ENCODE measurements around the gene HNRNPDL.

Gene HNRNPDL

GRCh38 chr4:82429728-82430192 lies 502 bp downstream of the HNRNPDL start:
- Histone ChIP-seq H3K4me1 (ENCODE audit: control insufficient read depth, insufficient read depth, low read length) (no peaks in the 10 kb centered on the region), H3K9me3 (ENCODE audit: control insufficient read depth, insufficient read depth, low read depth, low read length) (no peaks in the 10 kb centered on the region), H3K36me3 (ENCODE audit: control insufficient read depth in 2 of 2, insufficient read depth in 1 of 2, low read length in 2 of 2) (peaks cover 9 to 47% of the 10 kb centered on the region in 2 experiments), H3K4me3 (ENCODE audit: low read depth, low read length) (peak overlapping the region; percentile 77), H3K27ac (ENCODE audit: extremely low read depth, low read depth, low read length) (peak overlapping the region; percentile 98)
- ChIA-PET CTCF (interaction anchor here (0.5 to 1.5 kb wide), 8 partner anchors 9 to 325 kb away, joined by 3 to 9 read pairs (median 6); no protein-coding TSS in a partner anchor), POLR2A (interaction anchor here (0.7 to 3.2 kb wide), 26 partner anchors 8 to 1026 kb away, joined by 3 to 54 read pairs (median 4); partner anchors contain the start of genes COPS4, COQ2, HELQ and HNRNPD)
- no peak for TF ChIP-seq ZNF449 (tag by site-specific recombination; IDR thresholded peaks at IDR 0.05)
- peak; percentile 6; the same call in 1 of the 2 replicates for TF ChIP-seq FEZF1 (tag by site-specific recombination; IDR thresholded peaks at IDR 0.05)
- no peak for TF ChIP-seq ZNF792 (tag by site-specific recombination; IDR thresholded peaks at IDR 0.05)
- TF ChIP-seq ZNF777 (tag by site-specific recombination; IDR thresholded peaks at IDR 0.05; ENCODE audit: borderline replicate concordance), result no peak
- TF ChIP-seq PRDM1 (tag by site-specific recombination; IDR thresholded peaks at IDR 0.05), result no peak
- TF ChIP-seq ZNF585B (tag by site-specific recombination; IDR thresholded peaks at IDR 0.05), result no peak
- 0 out of 2 replicates have a peak, but pooled peaks have one; percentile 17 for TF ChIP-seq ZNF76 (tag by site-specific recombination; IDR thresholded peaks at IDR 0.05; ENCODE audit: borderline replicate concordance, low read depth)
- no peak for TF ChIP-seq ATF2 (tag by site-specific recombination; IDR thresholded peaks at IDR 0.05; ENCODE audit: low read depth)
- TF ChIP-seq BCL11B (tag by site-specific recombination; IDR thresholded peaks at IDR 0.05; ENCODE audit: low read depth), result 0 out of 2 replicates have a peak, but pooled peaks have one; percentile 32
- TF ChIP-seq, protein P1, sequence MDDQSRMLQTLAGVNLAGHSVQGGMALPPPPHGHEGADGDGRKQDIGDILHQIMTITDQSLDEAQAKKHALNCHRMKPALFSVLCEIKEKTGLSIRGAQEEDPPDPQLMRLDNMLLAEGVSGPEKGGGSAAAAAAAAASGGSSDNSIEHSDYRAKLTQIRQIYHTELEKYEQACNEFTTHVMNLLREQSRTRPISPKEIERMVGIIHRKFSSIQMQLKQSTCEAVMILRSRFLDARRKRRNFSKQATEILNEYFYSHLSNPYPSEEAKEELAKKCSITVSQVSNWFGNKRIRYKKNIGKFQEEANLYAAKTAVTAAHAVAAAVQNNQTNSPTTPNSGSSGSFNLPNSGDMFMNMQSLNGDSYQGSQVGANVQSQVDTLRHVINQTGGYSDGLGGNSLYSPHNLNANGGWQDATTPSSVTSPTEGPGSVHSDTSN (CRISPR knock-in tag; IDR thresholded peaks at IDR 0.05), result no peak; the same call in 1 of the 2 replicates
- peak; percentile 7; the same call in 1 of the 2 replicates for TF ChIP-seq ZNF394 (tag by site-specific recombination; IDR thresholded peaks at IDR 0.05; ENCODE audit: borderline replicate concordance)
- TF ChIP-seq SCRT2 (tag by site-specific recombination; IDR thresholded peaks at IDR 0.05), result no peak
- no peak for TF ChIP-seq ZNF10 (tag by site-specific recombination; IDR thresholded peaks at IDR 0.05)
- TF ChIP-seq OVOL3 (tag by site-specific recombination; IDR thresholded peaks at IDR 0.05), result 0 out of 2 replicates have a peak, but pooled peaks have one; percentile 3
- no peak for TF ChIP-seq ZNF549 (tag by site-specific recombination; IDR thresholded peaks at IDR 0.05)
- TF ChIP-seq, protein P2, sequence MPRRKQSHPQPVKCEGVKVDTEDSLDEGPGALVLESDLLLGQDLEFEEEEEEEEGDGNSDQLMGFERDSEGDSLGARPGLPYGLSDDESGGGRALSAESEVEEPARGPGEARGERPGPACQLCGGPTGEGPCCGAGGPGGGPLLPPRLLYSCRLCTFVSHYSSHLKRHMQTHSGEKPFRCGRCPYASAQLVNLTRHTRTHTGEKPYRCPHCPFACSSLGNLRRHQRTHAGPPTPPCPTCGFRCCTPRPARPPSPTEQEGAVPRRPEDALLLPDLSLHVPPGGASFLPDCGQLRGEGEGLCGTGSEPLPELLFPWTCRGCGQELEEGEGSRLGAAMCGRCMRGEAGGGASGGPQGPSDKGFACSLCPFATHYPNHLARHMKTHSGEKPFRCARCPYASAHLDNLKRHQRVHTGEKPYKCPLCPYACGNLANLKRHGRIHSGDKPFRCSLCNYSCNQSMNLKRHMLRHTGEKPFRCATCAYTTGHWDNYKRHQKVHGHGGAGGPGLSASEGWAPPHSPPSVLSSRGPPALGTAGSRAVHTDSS (tag by site-specific recombination; IDR thresholded peaks at IDR 0.05), result 0 out of 2 replicates have a peak, but pooled peaks have one; percentile 11
- no peak for TF ChIP-seq INSM2 (tag by site-specific recombination; IDR thresholded peaks at IDR 0.05)
- no peak for TF ChIP-seq ZNF184 (tag by site-specific recombination; IDR thresholded peaks at IDR 0.05)
- 0 out of 2 replicates have a peak, but pooled peaks have one; percentile 25 for TF ChIP-seq ZNF324 (tag by site-specific recombination; IDR thresholded peaks at IDR 0.05)
- TF ChIP-seq HOXD13 (CRISPR knock-in tag; IDR thresholded peaks at IDR 0.05; ENCODE audit: borderline replicate concordance), result no peak
- no peak; the same call in 1 of the 2 replicates for TF ChIP-seq ZNF561 (tag by site-specific recombination; IDR thresholded peaks at IDR 0.05; ENCODE audit: borderline replicate concordance)
- no peak for TF ChIP-seq REPIN1 (tag by site-specific recombination; IDR thresholded peaks at IDR 0.05; ENCODE audit: low read depth)
- no peak; the same call in 1 of the 2 replicates for TF ChIP-seq KLF8 (tag by site-specific recombination; IDR thresholded peaks at IDR 0.05)
- TF ChIP-seq KLF7 (tag by site-specific recombination; IDR thresholded peaks at IDR 0.05; ENCODE audit: borderline replicate concordance), result peak; percentile 45; the same call in 1 of the 2 replicates
- TF ChIP-seq ZNF830 (tag by site-specific recombination; IDR thresholded peaks at IDR 0.05; ENCODE audit: low read depth), result no peak
- no peak for TF ChIP-seq SP2 (tag by site-specific recombination; IDR thresholded peaks at IDR 0.05)
- TF ChIP-seq, protein P3, sequence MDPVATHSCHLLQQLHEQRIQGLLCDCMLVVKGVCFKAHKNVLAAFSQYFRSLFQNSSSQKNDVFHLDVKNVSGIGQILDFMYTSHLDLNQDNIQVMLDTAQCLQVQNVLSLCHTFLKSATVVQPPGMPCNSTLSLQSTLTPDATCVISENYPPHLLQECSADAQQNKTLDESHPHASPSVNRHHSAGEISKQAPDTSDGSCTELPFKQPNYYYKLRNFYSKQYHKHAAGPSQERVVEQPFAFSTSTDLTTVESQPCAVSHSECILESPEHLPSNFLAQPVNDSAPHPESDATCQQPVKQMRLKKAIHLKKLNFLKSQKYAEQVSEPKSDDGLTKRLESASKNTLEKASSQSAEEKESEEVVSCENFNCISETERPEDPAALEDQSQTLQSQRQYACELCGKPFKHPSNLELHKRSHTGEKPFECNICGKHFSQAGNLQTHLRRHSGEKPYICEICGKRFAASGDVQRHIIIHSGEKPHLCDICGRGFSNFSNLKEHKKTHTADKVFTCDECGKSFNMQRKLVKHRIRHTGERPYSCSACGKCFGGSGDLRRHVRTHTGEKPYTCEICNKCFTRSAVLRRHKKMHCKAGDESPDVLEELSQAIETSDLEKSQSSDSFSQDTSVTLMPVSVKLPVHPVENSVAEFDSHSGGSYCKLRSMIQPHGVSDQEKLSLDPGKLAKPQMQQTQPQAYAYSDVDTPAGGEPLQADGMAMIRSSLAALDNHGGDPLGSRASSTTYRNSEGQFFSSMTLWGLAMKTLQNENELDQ (tag by site-specific recombination; IDR thresholded peaks at IDR 0.05; ENCODE audit: low read depth), result no peak

All from HEK293 (cell line).